ENCODE measurements around the gene CREBBP.

DNA sequence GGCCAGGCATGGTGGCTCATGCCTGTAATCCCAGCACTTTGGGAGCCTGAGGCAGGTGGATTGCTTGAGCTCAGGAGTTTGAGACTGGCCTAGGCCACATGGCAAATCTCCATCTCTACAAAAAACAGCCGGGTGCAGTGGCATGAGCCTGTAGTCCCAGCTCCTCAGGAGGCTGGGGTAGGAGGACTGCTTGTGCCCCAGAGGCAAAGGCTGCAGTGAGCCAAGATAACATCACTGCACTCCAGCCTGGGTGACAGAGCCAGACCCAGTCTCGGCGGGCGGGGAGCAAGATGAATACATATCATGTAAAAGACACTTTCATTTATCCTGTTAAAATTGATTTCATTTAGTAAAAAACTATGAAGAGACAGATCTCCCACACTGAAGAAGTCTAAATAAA is 54.6 kb downstream of the CREBBP start:
- TF ChIP-seq CTCF (IDR thresholded peaks at IDR 0.05): no peak
- TF ChIP-seq POLR2A (IDR thresholded peaks at IDR 0.05): no peak
- no peak for TF ChIP-seq EP300 (IDR thresholded peaks at IDR 0.05)
